DMS153 (cell line): ENCODE measurements around the gene DGKD.

Source experiments
- DNase-seq: peaks from one replicate; lab custom pipeline; 2025; lab: John Stamatoyannopoulos, UW

DGKD gene

DNA sequence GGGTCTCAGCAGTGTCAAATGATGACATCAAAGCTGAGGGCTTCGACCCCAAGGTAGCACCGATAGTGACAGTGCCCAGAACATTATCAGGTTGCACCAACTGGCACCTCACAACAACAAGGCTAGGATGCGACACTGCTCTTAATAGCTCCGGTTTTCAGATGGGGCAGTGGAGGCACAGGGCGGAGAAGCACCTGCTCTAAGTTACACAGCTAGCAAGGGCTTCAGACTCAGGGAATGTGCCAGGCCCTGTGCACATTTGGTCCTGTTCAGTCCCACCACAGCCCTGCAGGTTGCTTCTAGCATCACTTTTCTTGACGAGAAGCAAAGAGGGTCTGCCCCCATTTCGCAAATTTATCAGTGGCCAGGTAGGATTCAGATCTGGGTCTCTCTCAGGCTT, 74.1 kb downstream of the DGKD start:
- DNase-seq = no peak

DNA sequence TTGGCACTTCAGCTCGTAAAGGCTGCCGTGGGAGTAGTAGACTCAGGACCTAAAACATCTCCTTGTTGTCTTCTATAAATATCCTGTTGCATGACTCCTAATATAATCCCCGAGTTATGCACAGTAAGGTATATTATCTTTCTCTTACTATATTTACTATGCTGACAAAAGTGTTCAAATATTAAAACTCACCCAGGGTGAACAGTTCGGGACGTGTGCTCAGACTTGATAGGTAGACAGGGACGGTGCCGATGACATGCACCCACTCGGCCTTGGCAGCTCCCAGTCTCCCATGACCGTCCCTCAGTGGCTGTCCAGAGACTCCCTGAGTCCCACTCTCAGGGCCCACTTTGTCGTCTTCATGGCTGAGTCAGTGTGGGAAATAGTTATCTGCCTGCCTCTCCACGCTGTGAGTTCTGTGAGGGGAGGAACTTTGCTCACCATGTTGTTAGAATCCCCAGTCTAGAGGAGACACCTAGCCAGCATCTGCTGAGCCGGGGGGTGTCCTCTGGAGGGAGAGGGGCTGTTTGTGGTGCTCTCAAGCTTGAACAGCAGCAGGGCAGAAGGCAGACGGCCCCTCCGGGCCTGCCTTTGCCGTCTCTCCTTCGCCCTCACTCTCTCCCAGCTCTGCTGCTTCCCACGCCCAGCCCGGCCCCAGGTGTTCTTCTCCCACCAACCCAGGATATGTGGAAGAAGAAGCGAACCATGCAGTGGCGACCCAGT, 75.0 kb downstream of the DGKD start:
- DNase-seq = no peak

- DNase-seq = no peak
Observed at GRCh38 chr2:233430081-233430480, 75.8 kb downstream of the DGKD start.

DNA sequence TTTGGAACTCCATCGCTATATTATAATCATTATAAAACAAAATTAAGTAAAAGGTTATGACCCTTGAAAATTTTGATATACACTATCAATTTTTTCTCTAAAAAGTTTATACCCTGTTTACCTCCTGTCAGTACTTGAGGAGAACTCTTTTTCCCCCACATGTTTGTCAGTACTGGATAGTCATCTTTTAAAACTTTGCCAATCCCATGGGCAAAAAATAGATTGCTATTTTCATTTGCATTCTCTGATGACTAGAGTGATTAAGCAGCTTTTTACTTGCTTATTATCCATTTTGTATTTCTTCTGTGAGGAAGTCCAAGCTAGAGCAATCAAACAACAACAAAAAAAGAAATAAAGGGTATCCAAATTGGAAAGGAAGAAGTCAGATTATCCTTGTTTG, 76.4 kb downstream of the DGKD start:
- no peak for DNase-seq

DNA sequence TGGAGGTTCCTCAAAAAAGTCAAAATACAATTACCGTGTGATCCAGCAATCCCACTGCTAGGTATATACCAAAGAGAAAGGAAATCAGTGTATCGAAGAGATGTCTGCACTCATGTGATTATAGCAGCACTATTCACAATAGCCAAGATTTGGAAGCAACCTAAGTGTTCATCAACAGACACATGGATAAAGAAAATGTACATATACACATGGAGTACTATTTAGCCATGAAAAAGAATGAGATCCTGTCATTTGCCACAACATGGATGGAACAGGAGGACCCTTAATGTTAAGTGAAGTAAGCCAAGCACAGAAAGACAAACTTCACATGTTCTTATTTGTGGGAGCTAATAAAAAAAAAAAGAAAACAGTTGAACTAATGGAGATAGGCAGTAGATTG, 78.7 kb downstream of the DGKD start:
- DNase-seq = no peak

GRCh38 chr2:233433794-233434193, 79.5 kb downstream of the DGKD start:
- DNase-seq = no peak

- no peak for DNase-seq
Observed at GRCh38 chr2:233434666-233435330, 80.5 kb downstream of the DGKD start.

DNA sequence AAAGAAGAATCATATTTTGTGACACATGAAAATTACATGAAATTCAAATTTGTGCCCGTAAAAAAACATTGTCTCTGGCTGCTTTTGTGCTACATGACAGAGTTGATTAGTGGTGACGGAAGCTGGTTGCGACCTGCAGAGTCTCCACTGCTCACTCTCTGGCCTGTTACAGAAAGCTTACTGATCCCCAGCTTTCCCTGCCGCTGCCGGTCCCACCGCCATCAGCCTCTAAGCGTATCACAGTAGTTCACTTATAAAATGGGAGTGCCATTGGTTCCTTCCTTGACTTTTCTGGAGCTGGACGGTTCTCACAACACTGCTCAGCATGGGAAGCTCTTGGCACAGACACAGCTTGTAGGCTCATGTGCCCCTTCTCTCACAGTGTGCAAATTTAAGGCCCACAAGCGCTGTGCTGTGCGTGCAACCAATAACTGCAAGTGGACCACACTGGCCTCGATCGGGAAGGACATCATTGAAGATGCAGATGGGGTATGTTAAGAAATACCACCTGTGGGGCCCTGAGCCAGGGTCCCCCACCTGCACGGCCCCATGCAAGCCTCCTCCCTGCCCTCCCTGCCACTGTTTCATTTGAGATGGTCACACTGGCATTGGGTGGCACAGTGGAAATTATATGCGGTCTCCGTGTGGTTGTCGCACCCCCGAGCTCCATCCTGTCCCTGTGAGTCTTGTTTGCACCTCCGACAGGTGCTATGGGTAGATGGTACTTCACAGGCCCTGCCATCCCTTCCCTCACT, 81.3 kb downstream of the DGKD start:
- DNase-seq = no peak

- no peak for DNase-seq
Observed at GRCh38 chr2:233436191-233436581, 81.9 kb downstream of the DGKD start.

DNA sequence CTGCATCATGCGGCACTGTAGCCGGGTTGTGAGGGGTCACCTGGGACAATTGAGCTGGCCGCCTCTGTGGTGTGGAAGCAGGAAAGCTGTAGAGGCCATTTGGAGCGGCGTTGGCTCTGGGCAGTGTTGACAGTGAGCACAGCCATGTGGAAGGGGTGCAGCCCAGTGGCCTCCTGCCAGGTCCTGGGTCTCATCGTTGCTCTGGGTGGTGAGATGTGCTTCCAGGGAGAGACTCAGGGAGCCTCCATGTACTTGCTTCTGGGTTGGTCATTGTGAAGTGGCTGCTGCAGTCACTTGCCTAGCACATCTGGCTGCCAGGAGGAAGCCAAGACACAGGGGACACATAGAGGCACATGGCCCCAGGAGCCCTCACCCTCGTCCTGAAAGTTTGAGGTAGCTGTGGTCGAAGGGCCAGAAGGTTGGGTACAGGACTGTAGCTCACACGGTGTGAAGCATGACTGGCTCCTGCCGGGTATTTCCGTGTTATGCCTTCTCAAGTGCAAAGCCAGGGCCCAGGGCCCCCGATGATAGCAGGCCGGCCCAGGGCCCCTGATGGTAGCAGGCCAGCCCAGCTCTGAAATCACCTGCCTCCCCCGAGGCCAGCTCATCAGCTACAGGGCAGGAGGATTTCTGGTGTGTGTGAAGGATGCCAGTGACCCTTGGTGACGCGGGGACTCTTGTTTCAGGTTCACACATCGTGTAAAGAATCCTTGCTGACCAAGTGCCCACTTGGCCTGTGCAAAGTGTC, 82.6 kb downstream of the DGKD start:
- no peak for DNase-seq

GRCh38 chr2:233437439-233437955, 83.2 kb downstream of the DGKD start:
- no peak for DNase-seq

GRCh38 chr2:233438573-233439147, 84.4 kb downstream of the DGKD start:
- DNase-seq = no peak

GRCh38 chr2:233439191-233439590, 84.9 kb downstream of the DGKD start:
- DNase-seq = no peak

DNA sequence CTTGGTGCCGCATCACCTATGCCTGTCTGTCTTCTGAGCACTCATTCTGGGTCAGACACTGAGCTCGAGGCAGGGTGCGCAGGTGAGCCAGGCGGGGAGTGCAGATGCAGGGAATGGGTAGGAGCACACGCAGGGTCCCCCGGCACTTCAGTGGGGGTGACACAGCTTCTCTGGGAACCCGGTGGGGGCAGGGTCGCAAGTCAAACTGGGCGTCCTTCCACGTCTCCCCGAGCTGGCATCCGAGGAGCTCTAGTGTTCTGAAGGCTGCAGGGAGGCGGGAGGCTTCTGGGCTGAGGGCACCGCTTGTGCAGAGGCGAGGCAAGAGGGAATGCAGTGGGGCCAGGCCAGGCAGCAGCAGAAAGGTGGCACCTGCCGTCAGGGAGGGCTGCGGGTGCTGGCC, 86.0 kb downstream of the DGKD start:
- DNase-seq = no peak

DNA sequence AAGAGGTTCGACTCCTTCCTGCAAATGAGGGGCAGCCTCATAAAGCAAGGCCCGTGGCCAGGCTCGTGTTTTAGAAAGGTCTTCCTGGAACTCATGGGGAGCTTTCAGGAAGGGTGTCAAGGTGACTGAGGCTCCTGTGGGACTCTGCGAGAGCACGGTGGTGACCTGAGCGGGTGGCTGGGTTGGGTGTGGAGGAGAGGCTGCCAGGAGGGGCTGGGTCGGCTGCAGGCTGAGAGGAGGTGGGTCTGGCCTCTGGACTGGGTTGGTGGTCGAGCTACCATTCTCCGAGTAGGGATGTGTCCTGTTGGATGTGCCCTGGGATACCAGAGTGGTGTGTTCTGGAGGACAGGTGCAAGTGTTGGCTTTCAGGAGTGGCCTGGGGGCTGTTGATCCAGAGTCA, 86.4 kb downstream of the DGKD start:
- DNase-seq = no peak

DNA sequence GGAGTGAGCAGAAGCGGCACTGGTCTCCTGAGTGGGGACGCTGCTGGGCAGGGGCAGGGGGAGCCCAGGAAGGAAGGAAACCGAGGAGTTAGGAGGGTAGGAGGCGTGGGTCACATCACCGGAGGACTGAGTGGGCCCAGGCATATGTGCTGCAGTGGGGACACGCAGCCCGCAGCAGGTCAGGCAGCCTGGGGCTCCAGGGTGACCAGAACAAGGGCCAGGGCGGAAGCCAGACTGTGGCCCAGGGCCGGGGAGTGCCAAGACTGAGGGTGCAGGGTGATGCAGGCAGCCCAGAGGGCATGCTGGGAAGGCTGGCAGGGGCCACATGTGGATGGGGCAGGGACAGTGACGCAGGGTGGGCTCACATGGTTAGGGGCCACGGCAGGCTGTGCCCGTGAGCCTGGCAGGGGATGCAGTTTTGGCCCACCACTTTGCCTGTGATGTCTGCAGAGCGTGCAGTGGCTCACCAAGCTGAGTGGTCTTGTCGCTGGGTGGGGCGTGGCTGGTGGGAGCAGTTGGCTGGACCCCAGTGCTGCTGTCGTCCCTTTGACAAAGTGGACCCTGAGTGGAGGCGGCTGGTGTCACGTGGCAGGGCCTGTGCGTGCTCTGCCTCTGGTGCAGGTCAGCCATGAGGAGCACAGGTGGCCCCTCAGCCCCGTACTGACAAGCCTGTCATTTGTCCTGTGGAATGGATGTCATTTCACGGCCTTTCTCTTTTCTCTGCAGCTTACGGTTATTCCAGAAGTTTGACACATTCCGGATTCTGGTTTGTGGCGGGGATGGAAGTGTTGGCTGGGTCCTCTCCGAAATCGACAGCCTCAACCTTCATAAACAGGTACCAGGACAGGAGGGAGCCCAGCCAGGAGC, 87.1 kb downstream of the DGKD start:
- DNase-seq = no peak

GRCh38 chr2:233442028-233442310, 87.7 kb downstream of the DGKD start:
- no peak for DNase-seq

- DNase-seq = peak; percentile 62
Observed at GRCh38 chr2:233443511-233444183, 89.4 kb downstream of the DGKD start.

DNA sequence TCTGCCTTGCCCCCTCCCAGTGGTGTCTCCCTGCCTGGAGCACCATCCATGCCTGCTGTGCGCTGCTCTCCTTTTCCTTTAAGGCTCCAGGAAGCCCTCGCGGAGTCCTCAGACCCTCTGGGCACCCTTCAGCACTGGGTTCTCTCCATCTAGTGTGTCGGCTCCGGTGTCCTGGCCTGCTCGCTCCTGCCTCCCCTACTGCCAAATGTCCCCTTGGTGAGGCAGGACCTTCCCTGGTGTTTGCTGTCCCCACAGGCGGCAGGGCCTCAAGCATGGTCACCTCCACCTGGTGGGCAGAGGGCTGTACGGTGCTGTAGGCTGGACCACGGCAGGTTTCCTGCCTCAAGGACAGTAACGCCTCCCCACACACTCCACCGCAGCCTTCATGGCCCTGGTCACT, 90.2 kb downstream of the DGKD start:
- DNase-seq = no peak

- DNase-seq = no peak
Observed at GRCh38 chr2:233445152-233445830, 91.0 kb downstream of the DGKD start.
